Right ventricle myocardium superior (tissue), 1 donor: ENCODE data around the gene FAM209A. TPM values are rescaled to one million over a fixed set of nuclear protein-coding genes. Genes with fewer than 3 reads are reported as not detected.
"Not testable (repeated sequence)": the region's sequence is repeated elsewhere in the genome, so short reads cannot be mapped to it uniquely, and the experiment has no call there.

Experiments
- ATAC-seq: fragments of 200-7000 bp; cut with Tn5 transposase; one replicate; pipeline ENCODE4 v1.9.1; 2020; ENCODE audit warnings: mild to moderate bottlenecking; ENCODE audit not compliant: poor library complexity
- DNase-seq: peaks from one replicate; pipeline ENCODE4 v3.0.0-alpha.2; 2020
- intact Hi-C: fragments of 100-400 bp; cut with DNase I; formaldehyde crosslinking; loops from one replicate; pipeline ENCODE4 v1.11.2; 2022
- long read RNA-seq: library from polyadenylated mRNA; unstranded; transcript quantifications from one replicate; pipeline ENCODE4 v2.0.0, GENCODE V29; 2021
- total RNA-seq: library from RNA; stranded (reverse); fragmentation: NEBNext Ultra II Directional; extraction: Animal tissue kit (Norgen Biotek cat#: 25700); gene quantifications from one replicate; pipeline ENCODE4 v1.2.1, GENCODE V29; 2021
- donor health status: DM: no; HTN: yes; CAD: no; lungs with severe emphysema.

FAM209A gene, protein sequence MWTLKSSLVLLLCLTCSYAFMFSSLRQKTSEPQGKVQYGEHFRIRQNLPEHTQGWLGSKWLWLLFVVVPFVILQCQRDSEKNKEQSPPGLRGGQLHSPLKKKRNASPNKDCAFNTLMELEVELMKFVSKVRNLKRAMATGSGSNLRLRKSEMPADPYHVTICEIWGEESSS
- total RNA-seq, result not detected
- long read RNA-seq, partial matches to known transcripts, result 0 of 1 reads
- long read RNA-seq, other reads (novel, unspliced or antisense), result 1 of 1 reads

DNA sequence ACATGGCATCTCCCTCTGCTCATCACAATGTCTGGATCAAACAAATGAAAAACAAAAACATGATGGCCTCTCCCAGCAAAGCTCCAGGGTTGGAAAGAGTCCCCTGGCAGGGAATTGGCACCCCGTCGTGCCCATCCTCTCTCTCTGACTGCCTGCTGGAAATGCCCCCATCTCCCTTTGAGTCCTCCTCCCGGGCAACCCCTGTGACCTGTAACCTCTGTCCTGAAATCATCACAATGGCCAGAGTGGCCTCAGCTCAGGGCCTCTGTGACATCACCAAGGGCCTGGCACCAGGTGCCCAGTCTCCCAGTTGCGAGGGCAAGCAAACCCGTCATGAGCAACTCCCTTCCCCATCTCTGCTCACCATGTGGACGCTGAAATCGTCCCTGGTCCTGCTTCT lies at the start of gene FAM209A:
TSS of gene FAM209A (plus strand) at position 301 of the 400 bp plus-strand sequence. CDS start at position 366, 65 bp downstream.
- ATAC-seq, intact Hi-C loops, DNase-seq: not testable (repeated sequence)

DNA sequence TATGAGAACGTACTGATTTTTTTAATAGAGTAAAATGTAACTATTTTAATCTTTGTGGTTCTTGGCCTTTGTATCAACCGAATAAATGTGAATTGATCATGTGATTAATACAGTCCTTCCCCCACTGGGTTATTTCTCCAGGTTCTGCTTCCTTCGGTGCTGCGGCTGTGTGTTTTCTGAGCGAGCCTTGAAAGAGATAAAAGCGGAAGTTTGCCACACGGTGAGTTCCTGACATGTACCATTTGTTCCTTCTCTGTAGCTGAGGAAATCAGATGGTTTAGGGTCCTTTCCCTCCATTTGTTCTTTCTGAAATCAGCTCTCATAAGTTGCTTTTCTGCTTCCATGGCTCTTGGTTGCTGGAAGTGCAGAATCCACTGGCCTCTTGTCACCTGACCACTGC lies 40.6 kb upstream of the FAM209A start:
- no peak for DNase-seq
- no peak for ATAC-seq
- intact Hi-C loops, result no loop called here

DNA sequence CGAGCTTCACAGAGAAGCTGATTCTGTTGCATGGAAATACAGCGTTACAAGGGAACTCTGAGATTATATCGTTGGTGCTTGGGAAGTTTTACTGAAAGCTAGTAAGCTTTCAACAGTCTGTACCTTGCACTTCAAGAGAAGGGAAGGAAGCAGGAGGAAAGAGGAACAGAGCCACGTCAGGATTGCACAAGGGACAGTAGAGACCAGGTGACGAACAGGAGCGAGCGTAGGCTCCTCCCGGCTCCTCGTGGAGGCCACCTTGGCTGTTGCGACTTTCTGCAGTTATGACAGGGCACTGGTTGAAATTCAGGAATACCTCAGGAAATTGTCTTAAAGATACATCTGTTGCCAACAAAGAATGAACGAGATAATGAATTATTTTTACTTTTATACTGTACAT lies 37.3 kb upstream of the FAM209A start:
- ATAC-seq (no peak), DNase-seq (no peak)
- intact Hi-C loops, result no loop called here

DNA sequence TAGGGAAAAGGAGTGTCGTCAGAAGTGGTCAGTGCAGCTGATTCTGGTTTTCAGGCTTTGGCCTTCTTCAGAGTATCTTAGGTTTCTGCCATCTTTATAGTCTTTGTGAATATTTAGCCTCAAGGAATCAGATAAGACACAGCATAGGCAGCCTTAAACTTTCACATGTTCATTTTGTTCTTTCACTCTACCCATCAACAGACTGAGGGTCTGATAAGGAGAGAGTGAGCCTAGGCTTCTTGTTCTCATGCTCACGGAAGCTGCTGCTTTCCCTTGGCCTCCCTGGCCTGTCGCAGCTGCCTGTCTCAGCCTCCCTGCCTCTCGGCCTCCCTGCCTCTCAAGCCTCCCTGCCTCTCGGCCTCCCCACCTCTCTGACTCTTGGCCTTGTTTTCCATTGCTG lies 36.0 kb upstream of the FAM209A start:
- ATAC-seq (no peak), DNase-seq (no peak)
- intact Hi-C loops, result no loop called here

DNA sequence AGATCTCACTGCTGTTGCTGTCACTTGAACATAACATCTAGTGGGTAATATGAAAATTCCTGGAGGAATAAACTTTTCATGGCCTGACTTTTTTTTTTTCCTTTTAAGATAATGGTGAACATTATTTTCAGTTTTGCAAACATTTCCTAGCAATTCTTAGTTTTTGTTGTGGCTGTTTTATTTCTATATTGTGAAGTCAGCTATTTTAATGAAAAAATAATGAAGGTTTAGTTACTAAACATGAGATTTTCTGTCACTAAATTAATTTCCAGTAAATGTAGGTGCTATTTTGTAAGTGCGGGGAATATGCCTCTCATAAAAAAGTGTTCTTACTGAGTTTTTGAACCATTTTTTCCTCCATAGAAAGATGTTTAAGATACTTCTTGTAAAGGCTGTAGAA lies 23.4 kb upstream of the FAM209A start:
- ATAC-seq (no peak), DNase-seq (no peak)
- intact Hi-C loops, result no loop called here

DNA sequence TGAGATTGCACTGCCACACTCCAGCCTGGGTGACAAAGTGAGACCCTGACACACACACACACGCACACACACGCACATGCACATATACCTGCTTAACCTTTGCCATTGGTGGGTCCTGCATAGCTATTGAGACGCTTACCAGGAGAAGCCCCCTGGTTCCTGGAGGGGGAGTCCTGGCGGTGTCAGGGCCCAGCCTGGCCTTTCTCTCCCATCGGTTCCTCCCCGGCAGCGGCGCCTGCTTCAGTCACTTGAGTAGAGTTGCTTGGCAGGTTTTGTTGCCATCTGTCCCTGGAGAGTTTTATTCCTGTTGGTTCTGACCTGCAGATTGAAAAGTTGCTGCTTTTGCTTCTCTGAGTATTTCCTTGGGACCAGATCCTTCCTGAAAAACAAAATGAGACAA lies 20.6 kb upstream of the FAM209A start:
- intact Hi-C loops, result no loop called here

DNA sequence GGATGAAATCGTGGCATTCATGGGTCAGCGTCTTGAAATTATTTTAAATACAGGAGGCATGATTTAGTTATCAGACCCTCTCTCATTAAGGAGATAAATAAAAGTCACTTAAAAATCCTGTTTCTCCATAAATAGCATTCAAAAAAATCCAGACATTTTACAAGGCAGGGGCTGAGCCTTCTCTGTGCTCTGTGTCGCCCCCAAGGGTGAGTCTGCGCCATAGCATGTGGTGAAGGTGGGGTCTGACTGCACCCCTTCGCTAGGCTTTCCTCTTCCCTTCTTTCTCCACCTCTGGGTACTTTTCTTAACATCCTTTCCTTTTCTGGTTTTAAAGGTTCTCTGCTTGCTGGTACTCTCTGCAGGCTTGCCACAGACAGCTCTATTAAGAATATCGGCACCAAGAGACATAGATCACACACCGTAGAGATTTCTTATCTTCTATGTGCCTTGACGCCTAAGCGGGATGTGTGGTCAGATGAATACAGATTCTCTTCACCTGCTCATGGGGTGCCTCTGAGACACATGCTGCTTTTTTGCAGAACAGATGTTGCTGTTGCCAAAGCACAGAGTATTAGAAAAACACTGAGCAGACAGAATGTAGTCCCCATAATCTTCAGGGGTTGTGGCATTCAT lies 20.1 kb upstream of the FAM209A start:
- ATAC-seq (no peak), DNase-seq (no peak)
- intact Hi-C loops, result no loop called here

More for the DNA sequence above, 20.6 kb upstream of the FAM209A start:
- DNase-seq, result no peak
- no peak for ATAC-seq

DNA sequence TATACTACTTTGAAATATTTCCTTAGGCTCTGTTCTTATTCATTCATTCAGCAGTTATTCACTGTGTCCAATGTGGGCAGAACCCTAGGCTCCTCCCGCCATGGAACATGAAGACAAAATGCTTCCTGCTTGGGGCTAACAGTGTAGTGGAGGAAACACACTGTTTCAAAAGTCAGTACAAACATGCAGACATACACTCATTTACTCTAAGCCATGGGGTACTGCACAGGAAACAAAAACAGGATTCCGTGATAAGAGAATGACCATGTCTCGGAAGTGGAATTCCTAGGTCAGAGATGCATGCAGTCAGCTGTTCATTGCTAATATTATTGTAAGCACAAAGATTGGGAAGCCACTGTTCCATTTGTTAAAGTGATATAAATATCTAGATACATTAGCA lies 18.4 kb upstream of the FAM209A start:
- intact Hi-C loops, result no loop called here
- ATAC-seq, result no peak
- no peak for DNase-seq

DNA sequence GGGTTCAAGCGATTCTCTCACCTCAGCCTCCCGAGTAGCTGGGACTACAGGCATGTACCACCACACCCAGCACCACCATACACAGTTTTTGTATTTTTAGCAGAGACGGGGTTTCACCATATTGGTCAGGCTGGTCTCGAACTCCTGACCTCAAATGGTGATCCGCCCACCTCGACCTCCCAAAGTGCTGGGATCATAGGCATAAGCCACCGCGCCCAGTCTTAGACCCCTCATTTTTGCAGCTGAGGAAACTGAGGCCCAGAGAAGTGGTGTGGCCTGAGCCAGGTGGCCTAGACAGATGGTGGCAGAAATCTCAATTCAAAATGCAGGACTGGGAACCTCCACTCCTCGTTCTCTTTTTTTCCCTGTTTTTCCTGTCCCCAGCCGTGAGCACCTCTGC lies 12.6 kb upstream of the FAM209A start:
- intact Hi-C loops, result no loop called here
- no peak for DNase-seq
- ATAC-seq, result no peak

DNA sequence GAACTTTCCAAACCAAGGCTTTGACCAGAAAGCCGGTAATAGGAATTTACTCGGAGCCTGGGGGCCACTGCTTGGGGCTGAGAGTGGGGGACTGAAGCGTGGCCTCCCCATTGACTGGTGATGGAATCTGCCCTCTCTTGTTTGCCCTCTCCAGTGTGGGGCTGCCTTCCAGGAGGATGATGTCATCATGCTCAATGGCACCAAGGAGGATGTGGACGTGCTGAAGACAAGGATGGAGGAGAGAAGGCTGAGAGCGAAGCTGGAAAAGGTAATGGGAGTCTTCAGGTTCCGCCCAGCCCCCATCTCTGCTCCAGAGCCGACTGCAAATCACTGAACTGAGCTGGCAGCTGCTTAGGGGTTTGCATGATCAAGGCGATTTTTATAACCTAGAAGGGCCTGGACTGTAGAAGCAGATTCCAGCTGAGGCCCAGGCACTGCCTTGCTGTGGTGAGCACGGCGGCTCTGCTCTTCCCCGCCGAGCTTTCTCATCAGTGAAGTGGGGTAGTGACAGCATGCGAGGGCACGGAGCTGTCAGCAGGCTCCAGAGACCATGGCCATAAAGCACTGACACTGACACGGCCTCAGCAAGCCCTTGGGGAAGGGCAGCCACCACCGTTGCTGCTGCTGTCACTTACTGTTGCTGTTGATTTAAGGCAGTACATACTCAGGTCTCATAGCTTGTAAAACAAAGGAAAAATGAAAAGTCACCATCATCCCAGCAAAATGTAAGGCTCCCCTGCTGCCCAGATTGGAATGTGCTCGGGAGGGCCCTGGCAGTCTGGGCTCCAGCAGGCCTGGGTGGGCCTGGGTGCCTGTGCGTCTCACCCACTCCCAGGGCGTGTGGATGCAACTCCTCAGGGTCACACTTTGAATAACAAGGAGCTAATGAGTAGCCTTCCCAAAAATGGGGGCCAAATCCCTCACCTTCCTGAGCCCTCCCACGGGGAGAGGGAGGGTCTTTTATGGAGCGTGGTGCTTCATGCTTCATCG lies 11.1 kb upstream of the FAM209A start:
- intact Hi-C loops, result no loop called here
- no peak for ATAC-seq
- no peak for DNase-seq

DNA sequence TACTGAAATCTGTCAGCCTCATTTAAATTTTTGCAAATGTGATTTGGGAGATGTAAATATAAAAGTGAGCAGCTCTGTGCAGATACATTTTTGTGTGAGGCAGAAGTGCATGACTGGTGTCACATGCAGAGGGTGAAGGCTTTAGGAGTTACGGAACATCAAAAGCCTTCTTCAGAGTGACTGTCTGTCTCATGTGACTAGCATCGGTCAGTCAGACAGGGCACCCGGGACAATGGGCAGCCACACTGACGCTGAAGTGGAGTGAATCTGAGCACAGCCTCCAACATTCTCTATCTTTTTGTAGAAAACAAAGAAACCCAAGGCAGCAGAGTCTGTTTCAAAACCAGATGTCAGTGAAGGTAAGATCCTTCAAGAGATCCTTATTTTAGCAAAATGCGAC lies 7.9 kb upstream of the FAM209A start:
- no peak for ATAC-seq
- no peak for DNase-seq
- intact Hi-C loops, result no loop called here

DNA sequence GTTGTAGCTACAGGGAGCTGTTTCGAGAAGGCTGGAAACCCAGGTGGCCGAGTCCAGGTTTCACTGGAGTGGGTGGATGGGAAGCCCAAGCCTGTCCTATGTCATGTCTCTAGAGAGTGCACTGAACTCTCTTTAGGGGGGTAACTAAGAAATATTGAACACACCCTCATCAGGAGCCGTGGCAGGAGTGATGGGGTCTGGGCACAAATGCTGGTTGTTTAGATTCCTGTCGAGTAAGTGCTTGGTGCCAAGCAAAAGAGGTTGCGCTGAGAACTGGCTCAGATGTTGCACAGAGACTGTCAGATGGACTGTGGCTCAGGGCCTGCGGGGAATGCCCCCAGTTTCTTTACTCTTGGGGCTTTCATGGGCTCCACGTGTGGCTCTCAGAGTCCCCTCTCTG lies 7.3 kb upstream of the FAM209A start:
- no peak for ATAC-seq
- intact Hi-C loops, result no loop called here
- DNase-seq, result no peak

DNA sequence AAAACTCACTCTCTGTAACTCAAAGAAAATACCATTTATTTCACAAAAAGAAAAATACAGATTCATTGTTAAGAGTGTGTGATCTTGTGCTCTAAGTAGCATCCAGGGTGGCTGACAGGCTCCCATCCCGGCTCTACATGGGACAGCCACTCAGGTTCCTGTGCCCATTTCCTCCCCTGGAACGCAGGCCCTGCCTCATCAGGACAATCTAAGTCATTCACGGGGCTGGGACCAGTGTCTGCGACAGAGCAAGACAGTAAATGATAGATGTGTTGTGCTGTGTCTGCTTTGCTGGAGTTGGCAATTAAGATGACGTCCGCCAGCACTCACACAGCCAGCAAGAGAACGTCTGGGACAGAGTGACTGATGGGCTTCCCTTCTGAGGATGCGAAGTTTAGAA lies 6.9 kb upstream of the FAM209A start:
- ATAC-seq (no peak), DNase-seq (no peak)
- intact Hi-C loops, result no loop called here

DNA sequence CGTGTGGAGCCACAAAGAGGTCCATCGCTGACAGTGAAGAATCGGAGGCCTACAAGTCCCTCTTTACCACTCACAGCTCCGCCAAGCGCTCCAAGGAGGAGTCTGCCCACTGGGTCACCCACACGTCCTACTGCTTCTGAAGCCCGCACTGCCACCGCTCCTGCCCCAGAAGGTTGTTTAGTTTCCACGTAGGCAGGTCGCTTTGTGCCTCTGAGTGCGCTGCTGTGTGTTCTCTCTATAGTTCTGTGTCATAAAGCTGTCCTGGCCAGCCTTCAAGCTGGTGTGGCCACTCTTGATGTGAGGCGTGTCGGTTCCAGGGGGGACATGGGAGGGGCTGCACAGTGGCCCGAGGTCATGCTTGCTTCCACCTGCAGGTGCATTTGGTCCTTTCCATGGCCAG lies 6.4 kb upstream of the FAM209A start:
- ATAC-seq (no peak), DNase-seq (no peak)
- intact Hi-C loops, result no loop called here

DNA sequence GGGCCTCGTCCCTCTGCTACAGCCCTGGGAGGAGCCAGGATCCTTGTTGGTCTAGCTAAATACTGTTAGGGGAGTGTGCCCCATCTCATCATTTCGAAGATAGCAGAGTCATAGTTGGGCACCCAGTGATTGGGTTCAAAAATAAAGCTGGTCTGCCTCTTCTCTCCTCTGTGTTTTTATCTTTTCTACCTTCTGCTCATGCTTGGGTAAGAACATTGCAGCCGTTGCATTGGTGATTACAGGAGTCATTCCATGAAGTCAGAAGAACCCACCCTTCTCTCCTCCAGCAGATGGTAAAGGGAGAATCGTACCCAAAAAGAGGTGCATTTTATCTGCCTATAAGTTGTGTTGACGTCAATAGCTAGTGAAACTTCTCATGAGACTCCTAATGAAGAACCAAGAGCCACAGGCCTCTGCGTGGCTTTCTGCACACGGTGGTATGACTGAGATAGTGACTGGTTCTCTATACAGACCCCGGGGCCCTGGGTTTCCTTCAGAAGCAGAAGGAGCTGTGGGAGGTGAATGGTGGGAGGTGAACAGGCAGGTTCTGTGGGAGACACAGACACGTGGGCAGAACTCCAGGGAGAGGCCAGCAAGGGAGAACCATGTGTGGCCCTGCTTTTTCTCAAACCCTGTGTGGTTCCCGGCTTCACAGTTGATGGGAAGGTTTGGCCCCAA lies 5.7 kb upstream of the FAM209A start:
- intact Hi-C loops, result no loop called here
- DNase-seq (no peak), ATAC-seq (no peak)

DNA sequence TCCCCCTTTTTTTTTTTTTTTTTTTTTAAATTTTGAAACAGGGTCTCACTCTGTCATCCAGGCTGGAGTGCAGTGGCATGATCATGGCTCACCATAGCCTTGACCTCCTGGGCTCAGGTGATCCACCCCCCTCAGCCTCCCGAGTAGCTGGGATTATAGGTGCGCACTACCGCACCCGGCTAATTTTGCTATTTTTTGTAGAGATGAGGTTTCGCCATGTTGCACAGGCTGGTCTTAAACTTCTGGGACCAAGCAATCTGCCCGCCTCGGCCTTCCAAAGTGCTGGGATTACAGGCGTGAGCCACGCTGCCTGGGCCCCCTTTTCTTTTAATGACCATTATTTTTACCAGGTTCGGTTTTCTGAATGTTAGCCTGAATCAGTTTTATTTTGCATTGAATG lies 5.0 kb upstream of the FAM209A start:
- DNase-seq, result no peak
- intact Hi-C loops, result no loop called here
- no peak for ATAC-seq

DNA sequence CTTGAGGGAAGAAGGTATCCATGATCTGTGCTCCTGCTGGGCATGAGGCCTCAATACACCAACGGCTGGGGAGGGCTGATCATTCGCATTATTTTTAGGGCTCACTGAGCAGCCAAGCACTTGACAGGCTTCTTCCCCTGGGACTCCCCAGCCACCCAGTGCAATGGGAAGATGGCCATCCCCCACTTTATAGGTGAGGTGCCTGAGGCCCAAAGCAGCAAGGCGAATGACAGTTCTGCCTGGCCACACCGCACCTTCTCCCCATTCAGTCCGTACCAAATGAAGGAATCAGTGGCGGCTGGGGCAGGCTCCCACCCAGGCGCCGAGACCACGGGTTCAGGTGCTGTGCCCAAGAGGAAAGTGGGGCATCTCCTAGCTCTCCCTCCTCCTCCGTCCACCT lies 4.4 kb upstream of the FAM209A start:
- intact Hi-C loops, result no loop called here
- no peak for DNase-seq
- ATAC-seq, result no peak

DNA sequence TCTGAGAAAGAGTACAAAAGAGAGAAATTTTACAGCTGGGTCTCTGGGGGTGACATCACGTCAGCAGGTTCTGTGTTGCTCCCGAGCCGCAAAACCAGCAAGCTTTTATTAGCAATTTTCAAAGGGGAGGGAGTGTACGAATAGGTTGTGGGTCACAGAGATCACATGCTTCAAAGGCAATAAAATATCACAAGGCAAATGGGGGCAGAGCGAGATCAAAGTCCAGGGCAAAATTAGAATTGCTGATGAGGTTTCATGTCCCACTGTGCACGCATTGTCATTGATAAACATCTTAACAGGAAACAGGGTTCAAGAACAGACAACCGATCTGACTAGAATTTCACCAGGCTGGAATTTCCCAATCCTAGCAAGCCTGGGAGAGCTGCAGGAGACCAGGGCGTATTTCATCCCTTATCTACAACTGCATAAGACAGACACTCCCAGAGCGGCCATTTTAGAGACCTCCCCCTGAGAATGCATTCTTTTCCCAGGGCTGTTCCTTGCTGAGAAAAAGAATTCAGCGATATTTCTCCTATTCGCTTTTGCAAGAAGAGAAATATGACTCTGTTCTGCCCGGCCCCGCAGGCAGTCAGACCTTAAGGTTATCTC lies 3.7 kb upstream of the FAM209A start:
- ATAC-seq, DNase-seq, intact Hi-C loops: not testable (repeated sequence)

DNA sequence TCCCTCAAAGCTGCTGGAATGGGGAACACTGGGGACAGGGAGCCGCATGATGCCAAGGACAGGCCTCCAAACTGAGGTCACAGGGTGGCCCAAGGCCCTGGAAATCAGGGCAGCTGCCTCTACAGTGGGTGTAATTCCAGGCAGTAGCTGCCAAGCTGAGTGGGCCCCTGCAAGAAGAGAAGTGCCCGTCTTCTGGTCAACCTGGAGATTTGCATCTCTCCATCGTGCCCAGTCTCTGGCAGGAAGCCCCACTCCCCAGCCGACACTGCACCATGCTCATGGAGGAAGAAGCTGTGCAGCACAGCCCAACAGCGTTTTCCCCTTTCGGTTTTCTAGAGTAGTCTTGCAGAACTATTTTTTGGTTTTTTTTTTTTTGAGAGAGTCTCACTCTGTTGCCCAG lies 2.2 kb upstream of the FAM209A start:
- intact Hi-C loops, result no loop called here
- no peak for DNase-seq

More for the DNA sequence above, 2.2 kb upstream of the FAM209A start:
- no peak for ATAC-seq
